MCF 10A (cell line): Measurements from ENCODE around the gene ARHGEF19. TPM values are rescaled to one million over a fixed set of nuclear protein-coding genes. Genes with fewer than 3 reads are reported as not detected.
"Not testable (repeated sequence)": the region's sequence is repeated elsewhere in the genome, so short reads cannot be mapped to it uniquely, and the experiment has no call there.

Experiments
- BruUV-seq: library from RNA; stranded (reverse); fragments of 400-500 nt; replicated peaks from 2 replicates; lab custom pipeline; 2021; lab: Mats Ljungman, UMichigan
- CTCF ChIA-PET: fragments of 300-600 bp; sonication (Branson Sonifier 250); formaldehyde crosslinking; extraction: SDS; loops from one replicate; lab custom pipeline; 2021; ENCODE audit warnings: antibody characterized with exemption, inconsistent platforms; lab: Yijun Ruan, JAX
- POLR2A ChIA-PET: fragments of 300-600, 350-650 bp; sonication (Branson Sonifier 250); formaldehyde crosslinking; extraction: SDS; loops from one replicate; lab custom pipeline; 2020; ENCODE audit warnings: antibody characterized with exemption, inconsistent platforms; lab: Yijun Ruan, JAX
- DNase-seq: peaks from one replicate; pipeline ENCODE4 v3.0.0-alpha.2; 2018; ENCODE audit not compliant: unreplicated experiment
- H3K27ac Mint-ChIP-seq: one replicate; pipeline ENCODE4 v1.8.0; 2022; ENCODE audit warnings: mild to moderate bottlenecking, low read depth, mixed read lengths; ENCODE audit not compliant: unreplicated experiment
- H3K27me3 Mint-ChIP-seq: one replicate; pipeline ENCODE4 v1.8.0; 2022; ENCODE audit warnings: mixed read lengths; ENCODE audit not compliant: insufficient read depth, unreplicated experiment
- H3K36me3 Mint-ChIP-seq: one replicate; pipeline ENCODE4 v1.8.0; 2022; ENCODE audit warnings: mild to moderate bottlenecking, moderate library complexity, mixed read lengths; ENCODE audit not compliant: insufficient read depth, unreplicated experiment
- H3K4me1 Mint-ChIP-seq: one replicate; pipeline ENCODE4 v1.8.0; 2022; ENCODE audit warnings: mixed read lengths; ENCODE audit not compliant: insufficient read depth, unreplicated experiment
- H3K4me3 Mint-ChIP-seq: one replicate; pipeline ENCODE4 v1.8.0; 2022; ENCODE audit warnings: mild to moderate bottlenecking, moderate library complexity, mixed read lengths; ENCODE audit not compliant: unreplicated experiment
- H3K9me3 Mint-ChIP-seq: one replicate; pipeline ENCODE4 v1.8.0; 2022; ENCODE audit warnings: mixed read lengths; ENCODE audit not compliant: unreplicated experiment
- CTCF ChIP-seq: fragments of 200-600 bp; IDR thresholded peaks from one replicate; pipeline ENCODE4 v1.8.0; 2022; ENCODE audit warnings: antibody characterized with exemption, mild to moderate bottlenecking; ENCODE audit not compliant: unreplicated experiment
- intact Hi-C: fragments of 100-400 bp; cut with micrococcal nuclease; formaldehyde crosslinking; loops from 2 replicates; pipeline ENCODE4 v1.14.1; 2022
- total RNA-seq: library from RNA; stranded (reverse); gene quantifications from 2 replicates; pipeline ENCODE4 v1.2.3, GENCODE V29; 2022

ARHGEF19 gene
- total RNA-seq, 1 experiment from 2014 or later = 1.9 TPM

DNA sequence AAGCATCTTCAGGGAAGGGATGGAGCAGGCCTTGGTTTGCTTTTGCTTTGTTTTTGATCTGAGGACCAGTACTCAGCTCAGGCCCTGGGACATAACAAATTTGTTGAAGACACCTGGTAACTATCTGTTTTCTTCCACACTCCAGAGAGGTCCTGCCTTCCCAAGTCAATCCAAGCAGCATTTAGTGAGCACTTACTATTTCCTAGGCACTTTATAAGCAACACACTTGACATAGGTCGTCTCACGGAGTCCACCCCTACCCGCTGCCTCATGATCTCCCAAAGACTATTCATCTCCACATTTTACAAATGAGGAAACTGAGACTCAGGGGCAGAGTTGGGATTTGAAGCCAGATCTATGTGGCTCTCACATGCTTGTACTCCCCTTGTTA, 42.2 kb downstream of the ARHGEF19 start:
- peaks cover 6% of the 10 kb centered on the region for H3K36me3 Mint-ChIP-seq
- no peak overlapping the region for H3K27ac Mint-ChIP-seq
- no peak for TF ChIP-seq CTCF
- ChIA-PET POLR2A (interaction anchor here (2.0 kb wide), 1 partner anchor 14 kb away, joined by 6 read pairs; the partner anchor contains the start of gene EPHA2), CTCF (interaction anchor here (0.9 to 3.6 kb wide), 2 partner anchors 14 to 16 kb away, joined by 3 to 14 read pairs; partner anchors contain the start of gene EPHA2)
- no peak overlapping the region for H3K4me3 Mint-ChIP-seq
- no peaks in the 10 kb centered on the region for H3K9me3 Mint-ChIP-seq
- no TSS peak for BruUV-seq
- intact Hi-C loops = no loop called here
- no peaks in the 10 kb centered on the region for H3K27me3 Mint-ChIP-seq
- no peak for DNase-seq
- peaks cover 30% of the 10 kb centered on the region for H3K4me1 Mint-ChIP-seq

DNA sequence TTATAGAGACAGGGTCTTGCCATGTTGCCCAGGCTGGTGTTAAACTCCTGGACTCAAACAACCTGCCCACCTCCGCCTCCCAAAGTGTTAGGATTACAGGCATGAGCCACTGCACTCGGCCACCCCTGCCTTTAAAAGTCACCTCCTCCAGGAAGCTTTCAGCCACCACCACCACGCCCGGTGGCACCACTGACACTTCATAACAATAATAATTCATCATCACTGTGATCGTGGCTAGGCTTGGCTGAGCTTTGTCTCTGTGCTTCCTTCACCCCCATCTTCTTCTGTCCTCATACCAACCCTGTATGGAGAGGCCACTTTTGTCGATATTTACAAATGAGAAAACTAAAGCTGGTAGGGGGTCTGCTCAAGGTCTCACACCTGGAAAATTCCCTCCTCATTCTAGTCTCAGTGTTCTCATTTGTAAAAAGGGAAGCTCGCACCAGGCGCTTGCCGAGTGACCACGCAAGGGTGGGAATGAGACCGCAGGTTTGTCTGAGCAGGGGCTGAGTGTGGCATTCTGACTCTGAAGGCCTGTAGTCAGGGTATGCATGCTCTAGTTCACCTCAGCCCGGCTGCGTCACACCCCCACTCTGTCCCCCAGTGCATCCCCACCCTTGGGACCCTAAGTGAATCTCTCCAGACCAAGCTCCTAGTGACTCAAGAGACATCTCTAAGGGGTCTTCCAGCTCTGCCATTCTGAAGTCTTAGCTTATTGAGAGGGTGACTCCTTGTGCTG, 43.7 kb downstream of the ARHGEF19 start:
- Mint-ChIP-seq H3K4me1 (peaks cover 33% of the 10 kb centered on the region), H3K27me3 (no peaks in the 10 kb centered on the region), H3K4me3 (no peak overlapping the region), H3K36me3 (peaks cover 10% of the 10 kb centered on the region), H3K9me3 (no peaks in the 10 kb centered on the region), H3K27ac (no peak overlapping the region)
- ChIA-PET CTCF (interaction anchor here (0.7 to 3.6 kb wide), 3 partner anchors 8 to 295 kb away, joined by 3 to 14 read pairs (median 4); partner anchors contain the start of gene EPHA2), POLR2A (interaction anchor here (0.6 to 2.4 kb wide), 5 partner anchors 10 to 774 kb away, joined by 3 to 7 read pairs (median 3); no protein-coding TSS in a partner anchor)
- no peak for TF ChIP-seq CTCF
- DNase-seq = no peak
- BruUV-seq = no TSS peak
- intact Hi-C loops = no loop called here

GRCh38 chr1:16168144-16168495, 44.3 kb downstream of the ARHGEF19 start:
- CTCF ChIA-PET = interaction anchor here (1.1 to 3.6 kb wide), 2 partner anchors 9 to 12 kb away, joined by 4 to 14 read pairs; partner anchors contain the start of gene EPHA2
- BruUV-seq, DNase-seq, H3K27me3 Mint-ChIP-seq, H3K27ac Mint-ChIP-seq, H3K9me3 Mint-ChIP-seq, H3K36me3 Mint-ChIP-seq, intact Hi-C loops: not testable (repeated sequence)
- H3K4me1 Mint-ChIP-seq = peaks cover 29% of the 10 kb centered on the region
- peak overlapping the region; percentile 59 for H3K4me3 Mint-ChIP-seq
- POLR2A ChIA-PET = interaction anchor here (0.6 to 2.4 kb wide), 4 partner anchors 11 to 774 kb away, joined by 3 to 7 read pairs (median 4); no protein-coding TSS in a partner anchor

GRCh38 chr1:16167331-16168143, 44.9 kb downstream of the ARHGEF19 start:
- no peak for TF ChIP-seq CTCF
- CTCF ChIA-PET = interaction anchor here (1.1 kb wide), 1 partner anchor 9 kb away, joined by 4 read pairs; no protein-coding TSS in a partner anchor
- BruUV-seq = no TSS peak
- Mint-ChIP-seq H3K27me3 (no peaks in the 10 kb centered on the region), H3K9me3 (no peaks in the 10 kb centered on the region), H3K36me3 (peaks cover 6% of the 10 kb centered on the region), H3K27ac (no peak overlapping the region), H3K4me1 (peaks cover 25% of the 10 kb centered on the region), H3K4me3 (peak overlapping the region; percentile 59)
- DNase-seq = peak; percentile 45
- POLR2A ChIA-PET = interaction anchor here (0.7 to 2.4 kb wide), 3 partner anchors 12 to 775 kb away, joined by 3 to 7 read pairs (median 6); no protein-coding TSS in a partner anchor
- intact Hi-C loops = no loop called here
